ENCODE results near the gene FBN2. TPM values are rescaled to one million over a fixed set of nuclear protein-coding genes. Genes with fewer than 3 reads are reported as not detected.

The FBN2 gene
- total RNA-seq, 1 donor from 2014 or later, result 6.6 TPM

DNA sequence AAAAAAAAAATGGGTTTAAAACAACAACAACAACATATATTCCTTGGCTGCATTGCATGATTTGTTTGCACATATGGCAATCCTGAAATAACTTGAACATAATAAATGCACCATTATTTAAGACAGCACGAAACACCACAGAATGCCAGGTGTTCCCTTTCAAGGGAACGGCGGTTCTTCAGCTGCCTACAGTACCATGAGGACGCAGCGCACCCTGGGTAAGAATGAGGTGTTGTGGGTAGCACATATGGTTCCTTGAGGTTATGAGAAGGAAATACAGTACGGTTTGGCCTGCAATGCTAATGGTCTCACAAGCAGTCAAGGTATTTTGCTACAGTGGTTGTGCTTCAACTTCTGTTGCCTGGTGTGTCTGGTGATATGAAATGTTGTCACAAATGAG, 279.7 kb downstream of the FBN2 start:
- Mint-ChIP-seq H3K4me1 (ENCODE audit: low read depth) (no peaks in the 10 kb centered on the region), H3K27ac (no peak overlapping the region), H3K9me3 (ENCODE audit: low read depth) (peaks cover 8% of the 10 kb centered on the region), H3K4me3 (ENCODE audit: low read depth) (no peak overlapping the region), H3K36me3 (ENCODE audit: insufficient read depth) (no peaks in the 10 kb centered on the region), H3K27me3 (no peaks in the 10 kb centered on the region)
- DNase-seq (ENCODE audit: low spot score, unreplicated experiment), result no peak
- TF ChIP-seq, protein P1, sequence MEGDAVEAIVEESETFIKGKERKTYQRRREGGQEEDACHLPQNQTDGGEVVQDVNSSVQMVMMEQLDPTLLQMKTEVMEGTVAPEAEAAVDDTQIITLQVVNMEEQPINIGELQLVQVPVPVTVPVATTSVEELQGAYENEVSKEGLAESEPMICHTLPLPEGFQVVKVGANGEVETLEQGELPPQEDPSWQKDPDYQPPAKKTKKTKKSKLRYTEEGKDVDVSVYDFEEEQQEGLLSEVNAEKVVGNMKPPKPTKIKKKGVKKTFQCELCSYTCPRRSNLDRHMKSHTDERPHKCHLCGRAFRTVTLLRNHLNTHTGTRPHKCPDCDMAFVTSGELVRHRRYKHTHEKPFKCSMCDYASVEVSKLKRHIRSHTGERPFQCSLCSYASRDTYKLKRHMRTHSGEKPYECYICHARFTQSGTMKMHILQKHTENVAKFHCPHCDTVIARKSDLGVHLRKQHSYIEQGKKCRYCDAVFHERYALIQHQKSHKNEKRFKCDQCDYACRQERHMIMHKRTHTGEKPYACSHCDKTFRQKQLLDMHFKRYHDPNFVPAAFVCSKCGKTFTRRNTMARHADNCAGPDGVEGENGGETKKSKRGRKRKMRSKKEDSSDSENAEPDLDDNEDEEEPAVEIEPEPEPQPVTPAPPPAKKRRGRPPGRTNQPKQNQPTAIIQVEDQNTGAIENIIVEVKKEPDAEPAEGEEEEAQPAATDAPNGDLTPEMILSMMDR (IDR thresholded peaks at IDR 0.05; ENCODE audit: unreplicated experiment), result no peak

DNA sequence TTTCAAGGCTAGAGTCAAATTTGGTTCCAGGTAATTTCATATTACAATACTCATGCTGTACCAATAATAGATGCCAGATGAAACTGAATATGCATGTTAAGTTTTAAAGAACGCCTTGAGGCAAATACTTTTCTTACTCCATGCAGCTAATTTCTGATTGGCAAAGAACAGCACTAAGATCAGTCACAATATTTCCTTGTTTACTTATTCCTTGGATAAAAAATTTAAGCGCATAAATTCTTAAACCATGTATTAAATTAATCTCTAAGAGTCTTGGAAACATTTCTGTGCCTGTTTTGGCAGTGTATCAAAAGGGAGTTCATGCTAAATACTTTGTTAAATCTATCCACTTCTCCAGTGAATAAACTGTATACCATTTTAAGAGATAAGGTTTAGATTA, 281.0 kb downstream of the FBN2 start:
- no peak overlapping the region for H3K27ac Mint-ChIP-seq
- H3K36me3 Mint-ChIP-seq (ENCODE audit: insufficient read depth), result no peaks in the 10 kb centered on the region

DNA sequence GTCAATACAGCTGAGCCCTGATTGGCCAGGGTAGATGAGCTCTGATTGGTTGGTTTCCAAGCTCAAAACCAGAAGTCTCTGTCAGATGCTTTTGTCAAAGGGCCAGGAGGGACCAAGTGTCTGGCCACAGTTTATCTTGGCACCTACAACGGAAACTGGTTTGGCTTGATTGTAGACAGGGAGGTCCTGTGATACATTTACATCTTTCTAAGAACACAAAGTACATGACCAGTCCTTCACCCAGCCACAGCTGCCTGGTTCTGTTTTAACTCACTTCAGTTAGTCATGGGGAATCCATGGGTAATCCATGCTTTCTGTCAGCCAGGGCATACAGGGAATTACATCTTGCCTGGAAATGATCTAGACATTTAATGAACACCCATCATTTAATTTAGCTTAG, 283.3 kb downstream of the FBN2 start:
- H3K27ac Mint-ChIP-seq, result no peak overlapping the region
- no peaks in the 10 kb centered on the region for H3K27me3 Mint-ChIP-seq

More for the DNA sequence above, 281.0 kb downstream of the FBN2 start:
- no peaks in the 10 kb centered on the region for H3K4me1 Mint-ChIP-seq (ENCODE audit: low read depth)
- no peaks in the 10 kb centered on the region for H3K27me3 Mint-ChIP-seq
- H3K4me3 Mint-ChIP-seq (ENCODE audit: low read depth), result no peak overlapping the region
- TF ChIP-seq, protein P1 (IDR thresholded peaks at IDR 0.05; ENCODE audit: unreplicated experiment), result no peak
- no peak for DNase-seq (ENCODE audit: low spot score, unreplicated experiment)
- peaks cover 8% of the 10 kb centered on the region for H3K9me3 Mint-ChIP-seq (ENCODE audit: low read depth)

DNA sequence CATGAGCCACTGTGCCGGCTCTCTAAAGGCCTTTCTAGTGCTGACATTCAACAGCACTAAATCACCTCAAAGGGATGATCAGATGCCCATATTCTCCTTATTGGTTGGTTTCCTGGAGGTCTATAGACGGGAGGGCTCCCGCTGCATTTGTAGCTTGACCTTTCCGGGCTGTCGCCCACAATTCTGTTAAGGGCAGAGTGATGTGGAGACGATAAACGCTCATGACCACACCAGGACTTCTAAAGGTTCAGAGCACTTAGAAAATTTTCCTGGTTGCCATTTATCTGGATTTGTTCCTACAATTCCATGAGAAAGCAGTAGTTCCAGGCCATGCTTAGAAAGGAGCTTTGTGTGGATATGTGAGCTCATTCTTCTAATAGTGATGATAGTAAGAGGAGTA, 284.2 kb downstream of the FBN2 start:
- no peak overlapping the region for H3K4me3 Mint-ChIP-seq (ENCODE audit: low read depth)
- TF ChIP-seq, protein P1 (IDR thresholded peaks at IDR 0.05; ENCODE audit: unreplicated experiment), result no peak
- no peaks in the 10 kb centered on the region for H3K27me3 Mint-ChIP-seq
- H3K36me3 Mint-ChIP-seq (ENCODE audit: insufficient read depth), result no peaks in the 10 kb centered on the region
- H3K27ac Mint-ChIP-seq, result no peak overlapping the region
- DNase-seq (ENCODE audit: low spot score, unreplicated experiment), result no peak
- no peaks in the 10 kb centered on the region for H3K4me1 Mint-ChIP-seq (ENCODE audit: low read depth)
- peaks cover 8% of the 10 kb centered on the region for H3K9me3 Mint-ChIP-seq (ENCODE audit: low read depth)

More for the DNA sequence above, 283.3 kb downstream of the FBN2 start:
- no peak for DNase-seq (ENCODE audit: low spot score, unreplicated experiment)
- Mint-ChIP-seq H3K4me1 (ENCODE audit: low read depth) (no peaks in the 10 kb centered on the region), H3K4me3 (ENCODE audit: low read depth) (no peak overlapping the region), H3K36me3 (ENCODE audit: insufficient read depth) (no peaks in the 10 kb centered on the region), H3K9me3 (ENCODE audit: low read depth) (peaks cover 8% of the 10 kb centered on the region)
- TF ChIP-seq, protein P1 (IDR thresholded peaks at IDR 0.05; ENCODE audit: unreplicated experiment), result no peak

DNA sequence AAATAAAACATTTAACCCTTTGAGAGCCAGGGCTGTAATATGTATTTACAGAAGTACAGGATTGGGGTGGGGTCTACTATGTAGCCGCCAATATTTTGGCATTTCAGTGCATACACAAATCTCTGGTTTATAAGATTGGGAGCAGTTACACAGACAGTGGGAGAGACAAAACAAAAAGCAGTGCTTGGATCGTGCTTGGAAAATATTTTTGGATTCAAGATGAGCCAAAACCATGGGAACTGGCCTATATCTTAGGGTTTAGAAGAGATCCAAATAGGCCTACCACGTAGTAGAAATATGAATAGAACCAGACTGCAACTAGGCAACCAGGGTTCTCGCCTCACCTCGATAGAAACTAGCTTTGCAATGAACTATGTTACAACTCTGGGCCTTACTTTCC, 284.9 kb downstream of the FBN2 start:
- no peak for DNase-seq (ENCODE audit: low spot score, unreplicated experiment)
- no peaks in the 10 kb centered on the region for H3K4me1 Mint-ChIP-seq (ENCODE audit: low read depth)
- H3K9me3 Mint-ChIP-seq (ENCODE audit: low read depth), result peaks cover 8% of the 10 kb centered on the region
- H3K27ac Mint-ChIP-seq, result no peak overlapping the region
- H3K36me3 Mint-ChIP-seq (ENCODE audit: insufficient read depth), result no peaks in the 10 kb centered on the region
- no peak overlapping the region for H3K4me3 Mint-ChIP-seq (ENCODE audit: low read depth)
- H3K27me3 Mint-ChIP-seq, result no peaks in the 10 kb centered on the region
- TF ChIP-seq, protein P1 (IDR thresholded peaks at IDR 0.05; ENCODE audit: unreplicated experiment), result no peak
